Esophagus muscularis mucosa (tissue), 4 donors: ENCODE results near the gene SMS.

Experiments
- CTCF ChIP-seq, 3 experiments: fragments of 200-600 bp in 2 of 3; fragments of 450-650 bp in 1 of 3; sonication (generic) in 2 of 3; IDR thresholded peaks; one replicate each; pipeline ENCODE4 v1.5.1; 2017 to 2019; ENCODE audit warnings: antibody characterized with exemption in 3 of 3, mild to moderate bottlenecking in 2 of 3, moderate library complexity in 1 of 3
- EP300 ChIP-seq: sonication (generic); formaldehyde crosslinking; IDR thresholded peaks from one replicate; pipeline ENCODE4 v1.6.1; 2017; ENCODE audit warnings: antibody characterized with exemption
- POLR2A ChIP-seq: fragments of 450-650 bp; IDR thresholded peaks from one replicate; pipeline ENCODE4 v1.6.1; 2017; ENCODE audit warnings: antibody characterized with exemption, moderate library complexity, mild to moderate bottlenecking, low read depth
- POLR2AphosphoS5 ChIP-seq, 2 donors: sonication (generic); formaldehyde crosslinking; IDR thresholded peaks; one replicate each; pipeline ENCODE4 v1.6.1; 2017; ENCODE audit warnings: antibody characterized with exemption in 2 of 2

DNA sequence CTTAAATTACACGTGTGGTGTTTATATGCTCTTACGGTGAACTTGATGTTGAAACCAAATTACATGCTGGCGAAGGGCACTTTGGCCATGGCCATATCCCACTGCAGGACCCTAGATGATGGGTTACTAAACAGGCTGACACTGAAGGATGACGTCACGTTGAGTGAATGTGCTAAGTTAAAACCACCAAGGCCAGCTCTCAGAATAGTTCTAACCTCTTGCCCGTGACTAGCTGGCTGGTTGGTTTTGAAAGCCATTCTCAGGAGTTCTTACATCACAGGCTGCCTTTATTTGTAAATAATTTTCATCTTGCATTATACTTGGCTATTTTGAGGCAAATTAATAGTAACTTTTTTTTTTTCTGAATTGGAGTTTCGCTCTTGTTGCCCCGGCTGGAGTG lies 50.3 kb downstream of the SMS start:
- TF ChIP-seq POLR2A (no peak), CTCF (IDR thresholded peaks at IDR 0.05) (no peak), EP300 (no peak), POLR2AphosphoS5 (IDR thresholded peaks at IDR 0.05) (no peak)
